ENCODE measurements around the gene NDRG2. TPM values are rescaled to one million over a fixed set of nuclear protein-coding genes. Genes with fewer than 3 reads are reported as not detected.
"Not testable (repeated sequence)": the region's sequence is repeated elsewhere in the genome, so short reads cannot be mapped to it uniquely, and the experiment has no call there.

Gene NDRG2
- total RNA-seq, 2 donors from 2014 or later: 335 to 360 TPM

DNA sequence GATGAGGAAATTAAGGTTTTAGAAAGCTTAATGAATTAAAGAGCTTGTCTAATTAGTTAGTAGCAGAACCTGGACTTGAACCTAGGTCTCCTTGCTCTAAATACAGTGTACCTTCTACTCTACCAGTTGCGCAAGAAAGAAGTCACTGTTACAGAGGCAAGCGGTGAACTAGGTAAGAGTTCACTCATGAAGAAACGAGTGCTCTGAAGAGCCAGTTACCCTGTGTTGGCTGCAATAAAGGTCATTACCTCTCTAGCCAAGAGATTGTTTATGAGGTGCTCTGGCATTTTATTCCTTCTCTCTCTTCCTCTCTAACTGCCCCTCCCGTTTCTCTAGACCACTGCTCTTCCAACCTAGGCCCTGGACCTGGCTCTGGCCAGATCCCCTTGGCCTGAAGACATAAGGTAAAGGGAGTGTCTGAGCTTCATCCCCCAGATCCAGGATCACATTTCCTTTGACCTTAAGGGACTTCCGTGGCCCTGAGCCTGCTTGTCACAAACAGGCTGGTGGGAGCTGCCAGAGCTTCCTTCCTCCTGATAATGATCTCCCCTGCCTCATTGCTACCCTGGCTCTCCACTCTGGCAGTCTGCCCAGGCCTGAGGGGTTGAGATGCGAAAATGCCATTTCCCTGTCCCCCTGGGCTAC, 19.2 kb upstream of the NDRG2 start:
- Histone ChIP-seq H3K36me3 (no peaks in the 10 kb centered on the region), H3K4me1 (peaks cover 0 to 47% of the 10 kb centered on the region in 2 donors), H3K4me3 (no peak overlapping the region), H3K27ac (no peak overlapping the region), H3K9me3 (no peaks in the 10 kb centered on the region), H3K27me3 (no peaks in the 10 kb centered on the region)
- TF ChIP-seq, protein P1, sequence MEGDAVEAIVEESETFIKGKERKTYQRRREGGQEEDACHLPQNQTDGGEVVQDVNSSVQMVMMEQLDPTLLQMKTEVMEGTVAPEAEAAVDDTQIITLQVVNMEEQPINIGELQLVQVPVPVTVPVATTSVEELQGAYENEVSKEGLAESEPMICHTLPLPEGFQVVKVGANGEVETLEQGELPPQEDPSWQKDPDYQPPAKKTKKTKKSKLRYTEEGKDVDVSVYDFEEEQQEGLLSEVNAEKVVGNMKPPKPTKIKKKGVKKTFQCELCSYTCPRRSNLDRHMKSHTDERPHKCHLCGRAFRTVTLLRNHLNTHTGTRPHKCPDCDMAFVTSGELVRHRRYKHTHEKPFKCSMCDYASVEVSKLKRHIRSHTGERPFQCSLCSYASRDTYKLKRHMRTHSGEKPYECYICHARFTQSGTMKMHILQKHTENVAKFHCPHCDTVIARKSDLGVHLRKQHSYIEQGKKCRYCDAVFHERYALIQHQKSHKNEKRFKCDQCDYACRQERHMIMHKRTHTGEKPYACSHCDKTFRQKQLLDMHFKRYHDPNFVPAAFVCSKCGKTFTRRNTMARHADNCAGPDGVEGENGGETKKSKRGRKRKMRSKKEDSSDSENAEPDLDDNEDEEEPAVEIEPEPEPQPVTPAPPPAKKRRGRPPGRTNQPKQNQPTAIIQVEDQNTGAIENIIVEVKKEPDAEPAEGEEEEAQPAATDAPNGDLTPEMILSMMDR (IDR thresholded peaks at IDR 0.05): no peak
- no peak for DNase-seq (ENCODE audit: low spot score)

DNA sequence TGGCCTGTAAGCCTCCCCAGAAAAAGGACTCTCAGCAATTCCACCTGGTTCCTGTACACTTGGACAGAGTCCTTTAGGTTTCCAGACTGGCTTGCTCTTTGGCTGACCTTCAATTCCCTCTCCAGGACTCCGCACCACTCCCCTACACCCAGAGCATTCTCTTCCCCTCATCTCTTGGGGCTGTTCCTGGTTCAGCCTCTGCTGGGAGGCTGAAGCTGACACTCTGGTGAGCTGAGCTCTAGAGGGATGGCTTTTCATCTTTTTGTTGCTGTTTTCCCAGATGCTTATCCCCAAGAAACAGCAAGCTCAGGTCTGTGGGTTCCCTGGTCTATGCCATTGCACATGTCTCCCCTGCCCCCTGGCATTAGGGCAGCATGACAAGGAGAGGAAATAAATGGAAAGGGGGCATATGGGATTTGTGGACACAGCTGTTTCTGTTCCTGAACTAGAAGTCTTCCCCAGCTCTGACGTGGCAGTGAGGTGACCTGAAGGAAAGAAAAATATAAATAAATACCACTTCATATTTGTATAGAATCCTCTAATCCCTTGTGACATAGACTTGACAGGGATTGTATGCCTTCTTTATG, 18.6 kb upstream of the NDRG2 start:
- Histone ChIP-seq H3K27me3 (no peaks in the 10 kb centered on the region), H3K4me1 (peaks cover 0 to 50% of the 10 kb centered on the region in 2 donors), H3K27ac (no peak overlapping the region)

DNA sequence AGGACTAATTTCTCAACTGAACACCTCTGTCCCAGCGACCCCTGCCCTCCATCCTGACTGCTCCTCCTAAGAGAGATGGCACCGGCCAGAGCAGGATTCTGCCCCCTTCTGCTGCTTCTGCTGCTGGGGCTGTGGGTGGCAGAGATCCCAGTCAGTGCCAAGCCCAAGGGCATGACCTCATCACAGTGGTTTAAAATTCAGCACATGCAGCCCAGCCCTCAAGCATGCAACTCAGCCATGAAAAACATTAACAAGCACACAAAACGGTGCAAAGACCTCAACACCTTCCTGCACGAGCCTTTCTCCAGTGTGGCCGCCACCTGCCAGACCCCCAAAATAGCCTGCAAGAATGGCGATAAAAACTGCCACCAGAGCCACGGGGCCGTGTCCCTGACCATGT, 18.1 kb upstream of the NDRG2 start:
- H3K4me3 ChIP-seq: no peak overlapping the region
- TF ChIP-seq, protein P1 (IDR thresholded peaks at IDR 0.05): no peak
- no peak for DNase-seq (ENCODE audit: low spot score)
- H3K9me3 ChIP-seq: no peaks in the 10 kb centered on the region
- no peaks in the 10 kb centered on the region for H3K36me3 ChIP-seq
- no peaks in the 10 kb centered on the region for H3K27me3 ChIP-seq
- H3K27ac ChIP-seq: no peak overlapping the region
- peaks cover 0 to 50% of the 10 kb centered on the region in 2 donors for H3K4me1 ChIP-seq

More for the DNA sequence above, 18.6 kb upstream of the NDRG2 start:
- no peaks in the 10 kb centered on the region for H3K36me3 ChIP-seq
- no peak overlapping the region for H3K4me3 ChIP-seq
- TF ChIP-seq, protein P1 (IDR thresholded peaks at IDR 0.05): no peak
- DNase-seq (ENCODE audit: low spot score): no peak
- H3K9me3 ChIP-seq: no peaks in the 10 kb centered on the region

DNA sequence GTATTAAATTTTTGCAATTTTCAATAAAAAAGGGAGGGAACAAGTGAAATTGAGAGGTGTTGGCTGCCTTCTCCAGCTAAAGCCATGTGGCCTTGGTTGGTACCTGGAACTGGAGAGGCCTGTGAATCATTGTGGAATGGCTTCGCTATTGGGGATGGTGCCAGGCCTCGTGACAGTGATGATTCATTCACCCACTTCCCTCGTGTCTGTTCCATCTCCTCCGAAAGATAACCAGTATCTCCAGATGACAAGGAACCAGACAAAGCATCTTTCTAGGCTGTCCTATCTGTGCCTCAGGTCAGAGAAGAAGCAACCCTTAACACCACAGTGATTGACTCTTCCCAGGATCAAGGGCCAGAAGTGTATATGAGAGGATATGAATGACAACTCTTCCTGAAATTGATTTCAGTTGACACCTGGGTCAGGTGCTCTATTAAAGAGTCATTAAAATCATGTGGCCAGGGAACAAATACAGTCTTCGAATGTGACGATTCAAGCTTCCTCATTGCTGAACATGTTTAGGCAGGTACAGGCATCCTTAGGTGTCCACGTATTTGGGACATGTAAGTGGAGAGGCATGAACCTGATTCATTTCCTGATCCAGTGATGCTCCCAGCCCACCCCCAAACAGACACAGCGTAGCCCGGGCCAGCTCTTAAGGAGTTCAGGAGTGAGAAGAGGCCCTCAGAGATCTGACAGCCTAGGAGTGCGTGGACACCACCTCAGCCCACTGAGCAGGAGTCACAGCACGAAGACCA, 17.0 kb upstream of the NDRG2 start, which contains the start of gene RNASE7:
Gene RNASE7, plus strand, starts transcription at position 687 of the 758 bp plus-strand sequence. CDS start 631 bp downstream, outside the sequence.
- no peak for DNase-seq (ENCODE audit: low spot score)
- Histone ChIP-seq H3K27me3 (no peaks in the 10 kb centered on the region), H3K4me3 (no peak within 1 kb of the TSS), H3K36me3 (no peaks in the 10 kb centered on the region), H3K9me3 (no peaks in the 10 kb centered on the region), H3K4me1 (peaks cover 0 to 43% of the 10 kb centered on the region in 2 donors), H3K27ac (no peak within 1 kb of the TSS)
- TF ChIP-seq, protein P1 (IDR thresholded peaks at IDR 0.05): no peak

DNA sequence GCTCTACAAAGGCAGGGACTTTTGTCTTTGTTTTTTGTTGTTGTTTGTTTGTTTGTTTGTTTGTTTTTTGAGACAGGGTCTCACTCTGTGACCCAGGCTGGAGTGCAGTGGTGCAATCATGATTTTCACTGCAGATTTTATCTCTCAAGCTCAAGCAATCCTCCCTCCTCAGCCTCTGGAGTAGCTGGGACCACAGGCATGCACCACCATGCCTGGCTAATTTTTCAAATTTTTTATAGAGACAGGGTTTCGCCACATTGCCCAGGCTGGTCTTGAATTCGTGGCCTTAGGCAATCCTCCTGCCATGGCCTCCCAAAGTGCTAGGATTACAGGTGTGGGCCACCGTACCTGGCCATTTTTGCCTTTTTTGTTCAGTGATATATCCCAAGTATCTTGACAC, 16.1 kb upstream of the NDRG2 start:
- H3K27ac ChIP-seq; DNase-seq (ENCODE audit: low spot score); H3K9me3 ChIP-seq; H3K4me3 ChIP-seq; H3K27me3 ChIP-seq; H3K36me3 ChIP-seq: not testable (repeated sequence)
- peaks cover 0 to 43% of the 10 kb centered on the region in 2 donors for H3K4me1 ChIP-seq

DNA sequence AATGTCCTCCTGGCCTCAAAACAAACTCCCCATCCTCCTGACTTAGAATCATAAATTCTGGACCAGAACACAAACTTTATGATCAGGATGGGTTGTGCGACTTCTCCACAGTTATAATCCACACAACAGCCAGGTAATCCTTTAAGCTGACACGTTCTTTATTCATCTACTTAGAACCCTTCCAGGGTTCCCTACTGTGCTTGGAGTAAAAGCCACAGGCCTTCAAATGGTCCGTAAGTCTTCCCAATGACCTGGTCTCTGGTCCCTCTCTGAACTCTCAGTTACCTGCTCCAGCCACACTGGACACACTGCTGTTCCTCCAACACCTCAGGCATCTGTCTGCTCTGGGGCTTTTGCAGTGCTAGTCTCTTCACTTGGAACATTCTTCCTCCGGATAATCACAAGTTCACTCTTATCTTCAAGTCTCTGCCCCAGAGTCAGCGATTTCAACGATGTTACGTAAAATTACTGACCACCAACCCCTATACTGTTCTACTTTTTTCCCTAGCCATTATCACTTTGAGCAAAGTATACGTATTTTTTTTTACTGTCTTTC, 15.6 kb upstream of the NDRG2 start:
- TF ChIP-seq, protein P1 (IDR thresholded peaks at IDR 0.05): no peak
- no peaks in the 10 kb centered on the region for H3K36me3 ChIP-seq
- peaks cover 0 to 43% of the 10 kb centered on the region in 2 donors for H3K4me1 ChIP-seq
- H3K27me3 ChIP-seq: no peaks in the 10 kb centered on the region
- H3K4me3 ChIP-seq: no peak overlapping the region
- H3K9me3 ChIP-seq: no peaks in the 10 kb centered on the region
- no peak overlapping the region for H3K27ac ChIP-seq
- DNase-seq (ENCODE audit: low spot score): no peak

All from right atrium auricular region (tissue), 2 donors.